HG03342 (cell line): ENCODE data around the gene EME2.

ENCODE experiments used
- ATAC-seq: cut with Tn5 transposase; IDR thresholded peaks from one replicate; pipeline ENCODE4 v1.9.1; 2021; ENCODE audit warnings: mild to moderate bottlenecking, moderate library complexity; ENCODE audit not compliant: unreplicated experiment

EME2 gene

GRCh38 chr16:1777375-1778199, 5.0 kb downstream of the EME2 start:
- no peak for ATAC-seq

GRCh38 chr16:1778200-1779179, 5.9 kb downstream of the EME2 start:
- ATAC-seq: no peak

GRCh38 chr16:1779234-1779701, 6.7 kb downstream of the EME2 start:
- no peak for ATAC-seq

- ATAC-seq: no peak
Measured at GRCh38 chr16:1779741-1780676, 7.4 kb downstream of the EME2 start.

GRCh38 chr16:1780677-1781072, 8.1 kb downstream of the EME2 start:
- no peak for ATAC-seq

- no peak for ATAC-seq
Measured at GRCh38 chr16:1781254-1781653, 8.6 kb downstream of the EME2 start.

- peak; percentile 0 for ATAC-seq
Measured at GRCh38 chr16:1781758-1782407, 9.3 kb downstream of the EME2 start.

- ATAC-seq: peak; percentile 86
Measured at GRCh38 chr16:1782408-1783264, 10.0 kb downstream of the EME2 start, which contains the start of the genes NUBP2 and SPSB3. Gene NUBP2, plus strand, starts transcription at chr16:1782960. Its CDS starts 61 bp downstream, at chr16:1783021. Gene SPSB3, minus strand, starts transcription at chr16:1782571. Its CDS starts 1,088 bp downstream, at chr16:1781483.

- ATAC-seq: no peak
Measured at GRCh38 chr16:1784977-1785845, 12.6 kb downstream of the EME2 start.

GRCh38 chr16:1785846-1786170, 13.2 kb downstream of the EME2 start:
- no peak for ATAC-seq

GRCh38 chr16:1786242-1787055, 13.8 kb downstream of the EME2 start:
- ATAC-seq: no peak

GRCh38 chr16:1787056-1787321, 14.4 kb downstream of the EME2 start:
- ATAC-seq: no peak

GRCh38 chr16:1787322-1788094, 14.9 kb downstream of the EME2 start:
- ATAC-seq: no peak

- ATAC-seq: no peak
Measured at GRCh38 chr16:1788095-1788707, 15.6 kb downstream of the EME2 start.

GRCh38 chr16:1788708-1789100, 16.1 kb downstream of the EME2 start:
- no peak for ATAC-seq

GRCh38 chr16:1789643-1790045, 17.0 kb downstream of the EME2 start:
- ATAC-seq: no peak
